Smooth muscle cell of the brain vasculature (primary cell): ENCODE data around the gene ALG14.

ENCODE experiments used
- DNase-seq: peaks from one replicate; pipeline ENCODE4 v3.0.0-alpha.2; 2012; ENCODE audit warnings: low read depth, low spot score

Gene ALG14

DNA sequence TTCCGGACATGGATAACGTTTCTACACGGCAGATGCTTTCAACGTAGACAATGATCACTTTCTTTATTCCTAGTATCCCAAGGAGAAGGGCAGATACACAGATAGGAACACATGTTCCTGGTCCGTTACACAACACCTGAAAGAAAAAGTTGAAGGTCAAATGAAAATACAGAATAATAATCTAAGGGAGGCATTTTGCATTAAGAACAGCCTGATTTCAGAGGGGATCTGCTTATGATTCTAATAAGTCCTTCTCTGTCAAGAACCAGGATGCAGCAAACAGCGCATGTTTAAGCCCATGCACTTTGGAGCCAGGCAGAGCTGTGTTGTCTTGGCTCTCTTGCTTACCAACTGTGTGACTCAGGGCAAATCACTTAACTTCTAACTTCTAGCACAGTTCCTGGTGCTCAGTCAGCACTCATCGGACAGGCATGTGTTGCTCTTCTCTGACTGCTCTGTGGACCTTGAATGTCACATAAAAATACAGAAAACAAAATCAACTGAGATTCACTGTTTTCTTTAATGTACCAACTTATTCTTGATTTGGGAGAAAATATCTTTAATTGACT lies 89.5 kb downstream of the ALG14 start:
- no peak for DNase-seq

DNA sequence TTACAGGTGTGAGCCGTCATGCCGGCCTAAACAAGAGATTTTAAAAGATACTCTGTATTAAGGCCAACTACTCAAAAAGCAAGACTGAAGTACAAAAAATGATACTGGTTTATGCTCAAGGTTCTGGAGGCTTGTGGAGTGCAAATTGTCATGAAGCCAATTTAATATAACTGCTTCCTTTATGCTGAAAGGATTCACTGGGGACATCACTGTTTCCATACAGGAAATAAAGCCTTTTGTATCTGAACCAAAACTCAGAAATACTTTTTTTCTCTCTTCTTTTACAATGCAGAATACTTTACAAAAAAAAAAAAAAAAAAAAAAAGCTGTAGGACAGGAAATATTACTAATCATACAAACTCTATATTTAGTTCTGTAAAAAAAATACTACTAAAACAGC lies 90.4 kb downstream of the ALG14 start:
- DNase-seq: no peak

DNA sequence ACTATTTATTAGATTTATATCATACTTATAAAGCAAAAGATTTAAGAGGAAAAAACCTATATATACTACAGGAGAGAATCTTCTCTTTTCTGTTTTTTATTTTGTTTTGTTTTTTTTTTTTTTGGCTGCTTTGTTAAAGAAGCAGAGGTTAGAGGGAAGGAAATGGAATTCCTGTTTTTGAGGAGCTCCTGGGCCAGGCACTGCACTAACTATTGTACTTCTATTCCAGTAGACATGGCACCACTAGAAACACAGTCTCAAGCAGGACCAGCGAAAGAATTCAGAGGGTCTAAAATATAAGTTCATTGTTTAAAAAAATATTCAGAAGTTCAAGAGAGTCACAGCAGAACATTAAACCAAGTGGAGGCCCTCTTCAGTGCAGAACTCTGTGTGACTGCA lies 91.2 kb downstream of the ALG14 start:
- no peak for DNase-seq

DNA sequence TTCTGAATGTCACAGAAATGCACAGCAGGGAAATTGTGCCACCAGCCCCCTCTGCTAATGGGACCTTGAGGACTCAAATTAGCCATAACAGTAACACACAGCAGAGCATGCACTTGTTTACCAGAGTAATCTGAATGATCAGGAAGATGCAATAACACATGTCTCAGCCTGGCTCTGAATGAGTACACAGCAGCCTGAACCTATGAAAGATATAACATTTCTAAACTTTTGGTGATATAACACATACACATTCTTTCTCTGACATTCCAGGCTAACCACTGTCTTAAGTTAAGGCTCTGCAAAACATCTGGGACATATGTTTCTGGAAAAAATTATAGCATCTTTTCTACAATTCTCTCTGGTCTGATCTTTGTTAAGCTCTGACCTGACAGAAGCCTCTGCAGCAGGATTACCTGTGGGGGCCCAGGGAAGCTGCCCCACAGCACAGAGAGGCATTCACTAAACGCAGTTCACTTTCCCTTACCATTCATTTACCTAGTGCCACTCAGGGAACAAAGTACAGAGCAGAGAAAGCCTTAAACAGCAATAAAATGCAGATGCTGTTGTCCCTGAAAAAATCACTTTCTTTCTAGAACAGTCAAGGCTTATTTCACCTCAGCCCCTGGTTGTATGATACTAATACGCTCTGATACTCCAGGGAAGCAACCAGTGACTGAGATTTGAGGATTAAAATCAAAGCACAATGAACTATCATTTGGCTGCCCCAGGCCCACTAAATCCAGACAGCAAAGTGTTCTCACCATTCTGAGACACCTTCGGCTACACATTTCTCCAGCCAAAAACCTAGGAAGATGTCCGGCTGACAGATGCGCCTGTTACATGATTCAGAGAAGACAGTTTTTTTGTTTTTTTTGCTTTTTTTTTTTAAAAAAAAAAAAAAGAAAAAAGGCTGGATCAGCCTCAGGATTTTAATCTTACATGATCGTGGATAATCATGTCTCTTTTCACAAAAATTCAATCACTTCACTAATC lies 91.9 kb downstream of the ALG14 start:
- no peak for DNase-seq

DNA sequence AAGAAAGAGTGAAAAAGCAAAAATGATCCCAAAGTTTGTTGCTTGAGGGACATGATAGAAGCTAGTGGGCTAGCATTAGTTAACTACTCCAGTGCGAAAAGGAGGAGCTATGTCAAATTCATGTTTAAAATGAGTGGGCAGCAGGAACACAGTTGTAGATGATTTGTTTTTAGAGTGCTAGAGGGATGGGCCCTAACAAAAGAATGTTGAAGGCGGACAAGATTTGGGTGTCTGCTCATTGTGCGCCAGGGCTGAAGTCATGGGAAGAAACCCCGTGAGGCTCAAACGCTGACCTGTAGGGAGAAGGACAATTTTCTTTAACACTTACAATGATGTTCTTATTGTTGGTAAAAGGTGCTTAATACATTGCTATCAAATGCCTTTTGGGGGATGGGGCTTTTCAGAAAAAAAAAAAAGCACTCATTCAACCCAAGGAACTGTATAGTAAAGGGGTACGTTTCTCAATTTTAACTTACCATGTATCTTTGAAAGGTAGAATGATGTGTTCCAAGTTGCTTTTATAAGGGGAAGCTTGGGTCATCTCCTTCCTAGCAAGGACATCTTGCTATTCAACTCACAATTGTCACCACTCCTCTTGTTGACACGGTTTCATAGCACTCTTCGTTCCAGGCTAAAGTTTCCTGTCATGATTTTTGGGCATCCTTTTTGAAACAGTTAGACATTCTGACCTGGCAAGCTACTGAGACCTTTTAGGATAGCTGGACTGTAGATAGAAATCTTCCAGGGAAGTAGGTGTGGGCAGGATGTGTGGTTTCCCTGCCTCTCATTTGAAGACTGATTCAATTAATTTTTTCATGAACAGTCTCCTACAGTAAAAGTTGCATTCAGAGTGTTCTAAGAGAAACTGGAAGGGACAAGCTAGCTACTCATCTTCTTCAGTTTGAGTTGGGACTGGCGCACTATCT lies 92.8 kb downstream of the ALG14 start:
- DNase-seq: no peak

DNA sequence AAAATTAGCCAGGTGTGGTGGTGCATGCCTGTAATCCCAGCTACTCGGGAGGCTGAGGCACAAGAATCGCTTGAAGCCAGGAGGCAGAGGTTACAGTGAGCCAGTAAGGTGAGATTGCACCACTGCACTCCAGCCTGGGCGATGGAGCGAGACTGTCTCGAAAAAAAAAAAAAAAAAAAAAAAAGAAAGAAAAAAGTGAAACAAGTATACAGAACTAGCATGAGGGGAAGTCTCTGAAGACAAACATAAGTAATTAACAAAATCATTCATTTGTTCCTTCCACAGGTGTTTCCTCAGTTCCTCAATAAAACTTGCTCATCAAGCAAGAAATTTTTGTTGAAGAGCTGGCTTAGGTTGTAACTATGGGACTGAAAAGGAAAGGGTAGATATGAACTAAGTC lies 93.6 kb downstream of the ALG14 start:
- no peak for DNase-seq

DNA sequence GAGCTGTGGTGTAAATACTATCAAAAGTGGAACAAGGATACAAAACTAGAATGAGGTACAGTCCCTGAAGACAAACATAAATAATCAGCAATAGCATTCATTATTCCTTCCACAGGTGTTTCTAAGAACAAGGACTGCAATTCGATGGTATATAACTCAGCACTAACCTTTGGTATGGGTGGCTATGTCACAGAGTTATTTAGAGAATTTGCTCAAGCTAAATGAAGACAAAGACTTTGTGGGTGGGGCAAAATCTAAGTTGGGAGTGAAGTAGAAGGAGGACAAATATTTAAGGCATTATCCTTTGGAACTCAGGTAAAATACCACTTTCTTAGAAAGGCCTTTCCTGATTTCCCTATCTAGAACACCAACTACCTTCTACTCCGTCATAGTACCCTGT lies 94.3 kb downstream of the ALG14 start:
- DNase-seq: no peak

DNA sequence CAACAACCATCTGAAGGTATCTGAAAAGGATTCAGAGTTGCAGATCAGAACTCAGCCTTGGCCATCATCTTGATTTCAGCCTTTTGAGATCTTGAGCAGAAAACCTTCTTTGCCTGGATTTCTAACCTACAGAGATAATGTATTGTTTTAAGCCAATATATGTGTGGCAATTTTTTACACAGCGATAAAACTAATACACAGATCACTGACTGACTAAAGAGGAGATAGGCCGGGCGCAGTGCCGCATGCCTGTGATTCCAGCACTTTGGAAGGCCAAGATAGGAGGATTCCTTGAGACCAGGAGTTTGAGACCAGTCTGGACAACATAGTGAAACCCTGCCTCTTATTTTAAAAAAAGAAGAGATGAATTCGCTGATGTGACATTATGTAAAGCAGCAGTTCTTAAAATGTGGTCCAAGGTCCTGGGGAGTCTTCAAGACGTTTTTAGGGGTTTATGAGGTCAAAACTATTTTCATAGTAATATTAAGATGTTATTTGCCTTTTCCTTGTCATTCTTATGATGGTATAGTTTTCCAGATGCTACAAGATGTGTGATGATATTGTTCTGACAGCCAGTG lies 95.7 kb downstream of the ALG14 start:
- DNase-seq: no peak

DNA sequence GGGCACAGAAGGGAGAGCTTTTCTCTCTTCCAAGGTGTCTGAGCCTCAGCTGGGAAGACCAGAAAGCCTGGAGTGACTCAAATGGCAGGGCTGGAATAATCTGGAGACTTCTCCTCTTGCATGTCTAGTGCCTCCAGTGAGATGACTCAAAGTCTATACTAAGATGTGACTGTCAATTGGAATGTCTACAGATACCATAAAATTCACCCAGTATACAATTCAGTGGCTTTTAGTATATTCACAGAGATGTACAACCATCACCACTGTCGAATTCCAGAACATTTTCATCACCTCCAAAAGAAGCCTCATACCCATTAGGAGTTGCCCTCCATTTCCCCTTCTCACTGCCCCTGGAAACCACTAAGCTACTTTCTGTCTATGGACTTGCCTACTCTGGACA lies 97.9 kb downstream of the ALG14 start:
- DNase-seq: no peak

DNA sequence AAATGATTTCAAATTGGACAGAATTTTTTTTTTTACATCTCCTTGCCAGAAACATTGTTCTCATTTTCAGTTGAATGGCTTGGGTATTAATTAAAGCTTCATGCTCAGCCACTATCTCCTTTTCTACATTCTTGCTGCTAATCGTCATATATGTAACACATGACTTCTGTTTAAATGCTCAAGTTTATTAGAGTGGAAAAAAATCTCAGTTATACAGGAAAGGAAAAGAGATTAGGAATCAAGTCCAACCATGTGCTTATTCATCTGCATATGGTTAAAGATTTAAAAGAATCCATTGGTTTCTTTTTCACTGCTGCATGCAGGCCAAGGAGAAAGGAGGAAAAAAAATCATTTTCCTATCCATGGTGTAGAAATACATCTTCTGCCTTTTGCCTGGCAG lies 98.5 kb downstream of the ALG14 start:
- DNase-seq: no peak

DNA sequence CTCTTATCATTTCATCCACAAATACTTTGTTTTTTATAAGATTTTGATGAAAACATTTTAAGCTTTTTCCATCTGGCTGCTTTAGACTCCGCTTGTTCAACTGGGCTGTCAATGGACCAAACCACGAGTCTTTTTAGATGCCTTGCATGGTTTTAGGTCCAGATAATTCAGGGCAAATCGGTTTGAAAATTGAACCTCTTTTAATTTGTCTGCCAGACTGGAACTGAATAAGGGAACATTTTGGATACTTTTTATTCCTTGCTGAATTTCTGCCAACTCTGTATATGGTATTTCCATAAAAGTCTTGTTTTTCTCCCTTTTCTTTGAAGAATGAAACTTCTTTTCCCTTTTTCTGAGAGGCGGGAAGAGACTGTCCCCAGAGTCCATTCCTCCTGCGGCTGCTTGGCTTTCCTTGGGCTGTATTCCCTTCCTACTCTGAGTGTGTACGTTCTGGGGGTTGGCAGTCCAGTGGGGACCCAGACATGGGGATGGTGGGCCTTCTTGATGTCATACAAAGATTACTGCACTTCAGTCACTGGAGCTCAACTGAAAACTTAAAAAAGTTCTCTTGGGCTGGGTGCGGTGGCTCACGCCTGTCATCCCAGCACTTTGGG lies 99.3 kb downstream of the ALG14 start:
- no peak for DNase-seq

DNA sequence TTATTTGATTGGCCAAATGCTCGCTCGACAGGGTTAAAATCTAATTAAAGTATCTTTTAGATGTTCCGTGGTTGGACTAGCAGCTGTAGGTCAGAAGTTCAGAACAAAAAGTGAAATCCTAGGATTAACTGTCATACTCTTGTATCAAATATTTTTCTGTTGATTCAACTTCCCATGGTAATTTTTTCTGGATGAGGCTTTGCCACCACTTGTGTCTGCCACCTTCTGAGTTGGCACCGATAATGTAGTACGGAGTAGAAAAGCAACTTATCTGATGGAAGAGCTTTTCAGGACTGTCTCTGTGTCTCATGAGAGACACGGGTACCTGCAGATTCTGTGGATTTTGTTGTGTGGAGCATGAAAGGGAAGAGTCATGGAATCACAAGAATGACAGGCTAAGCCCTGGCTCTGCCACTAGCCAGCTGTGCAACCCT lies 101.2 kb downstream of the ALG14 start:
- no peak for DNase-seq

DNA sequence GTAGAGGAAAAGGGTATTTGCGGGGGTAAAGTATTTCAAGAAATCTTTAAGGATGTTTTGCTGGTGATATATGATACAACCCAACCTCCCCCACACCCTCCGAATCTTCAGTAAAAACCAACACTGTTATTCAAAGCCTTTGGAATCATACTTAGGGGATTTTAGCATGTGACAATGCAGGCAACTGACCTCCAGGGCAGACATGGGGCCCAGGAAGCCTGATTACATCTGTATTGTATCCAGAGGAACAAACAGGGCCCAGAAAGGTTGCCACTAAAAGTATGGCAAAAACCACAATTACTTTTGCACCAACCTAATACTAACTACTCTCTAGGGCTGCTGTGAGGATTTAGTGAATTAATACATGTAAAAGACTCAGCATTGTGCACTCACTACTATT lies 102.0 kb downstream of the ALG14 start:
- no peak for DNase-seq

DNA sequence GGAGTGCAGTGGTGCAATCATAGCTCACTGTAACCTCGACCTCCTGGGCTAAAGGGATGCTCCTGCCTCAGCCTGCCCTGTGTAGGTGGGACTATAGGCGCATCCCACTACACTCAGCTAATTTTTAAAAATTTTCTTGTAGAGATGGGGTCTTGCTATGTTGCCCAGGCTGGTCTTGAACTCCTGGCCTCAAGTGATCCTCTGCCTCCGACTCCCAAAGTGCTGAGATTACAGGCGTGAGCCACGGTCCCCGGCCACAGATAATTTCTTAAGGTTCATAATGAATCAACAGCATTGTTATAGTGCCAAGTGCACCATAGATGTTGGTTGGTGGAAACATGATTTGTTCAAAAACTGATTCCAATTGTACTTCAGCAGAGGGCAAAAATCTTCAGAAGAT lies 103.6 kb downstream of the ALG14 start:
- DNase-seq: no peak

DNA sequence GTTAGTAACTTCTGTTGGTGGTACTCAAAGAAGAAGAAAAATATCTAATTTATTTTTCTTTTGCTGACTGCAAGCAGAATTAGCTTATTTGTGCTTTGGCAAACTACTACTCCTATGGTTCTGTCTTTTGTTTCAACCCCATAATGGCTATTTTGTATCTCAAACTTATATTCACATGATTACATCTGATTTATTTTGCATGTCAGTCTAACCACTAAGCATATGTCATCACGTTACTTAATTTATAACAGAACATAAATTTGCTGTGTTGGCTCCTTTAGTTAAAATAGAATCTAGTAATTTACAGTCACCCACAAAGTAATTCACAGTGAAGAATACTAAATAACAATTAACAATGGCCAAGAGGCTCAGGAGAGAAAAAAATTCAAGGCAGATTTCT lies 106.7 kb downstream of the ALG14 start:
- no peak for DNase-seq

DNA sequence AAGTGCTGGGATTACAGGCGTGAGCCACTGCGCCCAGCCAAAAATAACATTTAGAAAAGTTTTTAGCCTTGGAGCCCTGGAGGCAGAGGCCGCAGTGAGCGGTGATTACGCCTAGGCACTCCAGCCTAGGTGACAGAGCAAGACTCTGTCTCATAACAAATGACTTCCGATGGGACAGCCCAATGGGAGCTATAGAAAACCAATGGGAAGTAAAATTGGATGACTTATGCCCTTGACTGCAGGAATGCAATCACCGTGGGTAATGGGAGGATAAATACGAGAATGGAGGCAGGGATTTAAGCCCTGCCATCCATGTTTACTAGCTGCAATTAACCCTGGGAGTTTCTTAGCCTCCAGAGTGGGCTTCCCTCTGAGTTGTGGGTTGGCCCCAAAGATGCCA lies 108.9 kb downstream of the ALG14 start:
- DNase-seq: no peak

DNA sequence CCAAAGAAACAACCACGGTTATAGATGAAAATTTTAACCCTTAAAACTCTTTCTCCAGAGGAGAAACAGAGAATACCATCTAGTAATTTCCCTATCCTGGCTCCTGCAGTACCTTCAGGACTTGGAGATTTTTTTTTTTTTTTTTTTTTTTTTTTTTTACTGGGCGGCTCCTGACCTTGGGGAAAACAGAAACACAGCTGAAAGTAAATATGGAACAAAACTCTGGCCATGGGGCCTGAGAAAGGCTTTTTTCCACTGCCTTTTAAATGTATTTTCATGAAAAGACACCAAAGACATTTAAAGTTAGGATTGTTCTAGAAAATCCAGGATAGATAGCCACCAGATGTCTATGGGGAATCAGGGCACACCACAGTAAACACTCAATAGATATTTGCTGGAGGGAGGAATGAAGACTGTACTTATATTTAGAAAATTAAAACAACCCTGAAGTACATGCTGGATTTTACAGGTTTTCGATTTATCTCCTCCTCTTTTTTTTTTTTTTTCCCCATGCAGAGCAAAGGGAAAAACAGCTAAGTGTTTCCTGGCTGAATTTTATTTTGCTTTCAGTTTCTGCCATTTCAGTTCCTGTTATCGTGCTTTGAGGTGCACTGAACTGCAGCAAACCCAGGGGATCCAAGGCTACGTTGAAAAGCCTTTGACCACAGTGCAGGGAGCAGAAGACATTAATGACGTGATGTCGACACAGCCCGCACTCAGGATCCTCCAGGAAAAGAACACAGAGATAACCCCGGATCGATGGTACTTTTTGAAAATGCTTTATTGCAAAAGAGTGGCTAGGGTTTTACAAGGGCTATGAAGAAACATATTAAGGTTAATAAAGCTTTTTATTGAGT lies 110.1 kb downstream of the ALG14 start:
- DNase-seq: no peak

DNA sequence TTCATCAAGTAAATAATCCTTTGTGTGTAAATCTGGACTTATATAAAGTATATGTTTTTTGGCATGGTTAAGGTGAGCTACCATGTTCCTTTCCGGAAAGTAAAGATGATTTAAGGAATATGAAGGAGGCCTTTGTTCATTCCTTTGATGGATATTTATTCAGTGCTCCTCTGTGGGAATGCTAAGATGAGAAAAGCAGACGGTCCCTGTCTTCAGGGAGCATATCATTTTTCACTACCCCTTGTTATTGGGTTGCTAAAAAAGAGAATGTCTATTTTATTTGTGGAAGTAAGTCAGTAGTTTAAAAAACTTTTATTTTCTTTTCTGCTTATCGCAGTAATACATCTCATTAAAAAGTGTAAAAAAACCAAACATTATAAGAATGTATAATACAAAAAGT lies 110.8 kb downstream of the ALG14 start:
- DNase-seq: no peak

DNA sequence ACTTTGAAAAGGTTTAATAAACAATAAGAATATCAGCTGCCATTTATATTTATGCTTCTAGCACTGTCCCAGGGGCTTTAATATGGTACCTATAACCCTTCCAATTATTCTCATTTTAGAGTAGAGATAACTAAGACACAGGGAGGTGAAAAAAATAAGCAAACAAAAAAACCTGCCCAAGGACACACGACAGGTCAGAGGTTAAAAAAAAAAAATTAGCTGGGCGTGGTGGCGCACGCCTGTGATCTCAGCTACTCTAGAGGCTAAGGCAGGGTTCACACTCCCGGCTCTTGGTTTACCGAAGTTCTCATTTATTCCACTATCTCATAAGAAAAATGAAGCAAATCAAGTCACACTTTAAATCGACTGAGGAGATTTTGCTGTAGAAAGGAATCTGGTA lies 111.2 kb downstream of the ALG14 start:
- no peak for DNase-seq

DNA sequence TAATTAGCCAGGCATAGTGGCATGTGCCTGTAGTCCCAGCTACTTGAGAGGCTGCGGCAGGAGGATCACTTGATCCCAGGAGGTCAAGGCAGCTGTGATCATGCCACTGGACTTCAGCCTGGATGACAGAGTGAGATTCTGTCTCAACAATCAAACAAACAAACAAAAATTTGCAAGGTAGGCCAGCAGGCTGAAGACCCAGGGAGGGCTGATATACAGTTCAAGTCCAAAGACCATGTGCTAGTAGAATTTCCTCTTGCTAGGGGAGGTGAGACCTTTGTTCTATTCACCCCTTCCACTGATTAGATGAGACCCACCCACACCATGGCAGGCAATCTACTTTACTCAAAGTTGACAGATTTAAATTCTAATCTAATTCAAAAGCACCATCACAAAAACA lies 114.7 kb downstream of the ALG14 start:
- DNase-seq: no peak
